Activated T-cell treated with anti-CD3 and anti-CD28 coated beads for 24 hours (primary cell): Measurements from ENCODE around the gene MYCBP2.

Source experiments
- DNase-seq: peaks from one replicate; pipeline ENCODE4 v3.0.0-alpha.2; 2020; ENCODE audit warnings: low read depth

Gene MYCBP2

GRCh38 chr13:77095288-77095687, 231.6 kb downstream of the MYCBP2 start:
- DNase-seq: no peak

DNA sequence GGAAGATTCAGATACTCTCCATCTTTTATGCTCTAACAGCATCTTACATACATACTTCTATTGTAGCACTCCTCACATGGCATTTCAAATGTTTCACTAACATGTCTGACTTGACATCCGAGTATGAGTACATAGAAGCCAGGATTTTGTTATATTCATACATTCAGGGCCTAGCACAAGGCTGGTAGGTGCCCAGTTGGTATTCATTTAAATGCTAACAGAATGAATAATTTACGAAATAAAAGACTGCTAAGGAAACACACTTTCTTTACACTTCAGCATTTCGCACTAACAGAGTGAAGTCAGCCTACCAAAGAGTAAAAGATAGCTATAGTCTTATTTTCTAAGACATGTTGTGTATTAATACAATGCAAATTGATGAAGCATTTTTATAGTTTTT, 232.1 kb downstream of the MYCBP2 start:
- no peak for DNase-seq

- no peak for DNase-seq
Measured at GRCh38 chr13:77093735-77094134, 233.2 kb downstream of the MYCBP2 start.

- DNase-seq: no peak
Measured at GRCh38 chr13:77084755-77085154, 242.1 kb downstream of the MYCBP2 start.

DNA sequence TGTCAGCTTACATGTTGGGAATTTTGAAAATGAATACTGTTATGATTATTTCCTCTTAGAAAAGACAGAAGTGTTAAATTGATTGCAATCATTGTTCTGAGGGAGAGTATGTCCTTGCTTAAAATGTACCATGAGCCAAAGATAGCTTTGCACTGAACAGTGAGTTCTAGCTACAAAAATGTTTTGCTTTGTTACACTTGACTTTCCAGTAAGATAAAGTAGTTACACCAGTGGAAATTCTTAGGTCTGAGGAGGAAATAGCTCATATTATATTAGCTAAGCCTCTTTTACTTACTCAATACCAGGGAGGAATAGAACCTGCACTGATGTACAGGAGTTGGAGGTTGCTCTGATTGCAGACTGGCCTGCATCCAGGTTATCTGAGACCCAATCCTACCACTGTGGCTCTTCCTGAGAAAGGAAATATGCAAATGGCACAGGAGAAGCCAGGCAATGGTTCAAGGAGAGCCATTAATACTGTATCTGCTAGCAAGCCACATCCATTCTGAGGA, 246.9 kb downstream of the MYCBP2 start:
- no peak for DNase-seq

GRCh38 chr13:77067519-77067918, 259.4 kb downstream of the MYCBP2 start:
- no peak for DNase-seq

DNA sequence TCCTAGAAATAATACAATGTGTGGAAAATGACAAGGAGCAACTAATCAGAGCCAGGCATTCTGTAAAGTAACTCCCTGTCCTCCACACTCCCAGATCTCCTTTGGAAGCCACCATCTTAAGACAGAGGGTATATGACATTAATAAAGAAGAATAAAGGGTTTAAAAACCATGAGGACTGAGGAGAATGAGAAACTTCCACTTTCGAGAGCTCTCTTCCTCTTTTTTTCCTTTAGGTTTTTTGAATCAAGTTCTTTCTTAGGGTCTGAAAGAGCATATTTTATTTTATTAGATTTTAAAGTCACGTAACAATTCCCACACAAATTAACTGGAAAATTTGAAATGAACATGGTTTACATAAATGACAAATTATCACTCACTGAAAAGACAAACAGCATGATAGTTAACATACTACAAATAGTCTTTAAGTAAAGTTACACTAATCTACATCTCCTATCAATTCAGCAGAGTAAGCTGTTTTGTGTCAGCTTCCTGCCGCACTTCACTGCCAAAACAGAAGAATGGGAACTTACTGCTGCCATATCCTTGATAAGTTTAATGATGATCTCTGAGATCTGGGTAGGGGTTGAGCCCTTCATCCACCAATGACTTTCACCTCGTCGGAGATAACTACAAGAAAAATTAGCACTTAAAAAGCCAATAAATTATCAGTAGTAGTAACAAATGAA, 261.3 kb downstream of the MYCBP2 start:
- DNase-seq: no peak

GRCh38 chr13:77062097-77062496, 264.8 kb downstream of the MYCBP2 start:
- DNase-seq: no peak

GRCh38 chr13:77061362-77061761, 265.5 kb downstream of the MYCBP2 start:
- no peak for DNase-seq

DNA sequence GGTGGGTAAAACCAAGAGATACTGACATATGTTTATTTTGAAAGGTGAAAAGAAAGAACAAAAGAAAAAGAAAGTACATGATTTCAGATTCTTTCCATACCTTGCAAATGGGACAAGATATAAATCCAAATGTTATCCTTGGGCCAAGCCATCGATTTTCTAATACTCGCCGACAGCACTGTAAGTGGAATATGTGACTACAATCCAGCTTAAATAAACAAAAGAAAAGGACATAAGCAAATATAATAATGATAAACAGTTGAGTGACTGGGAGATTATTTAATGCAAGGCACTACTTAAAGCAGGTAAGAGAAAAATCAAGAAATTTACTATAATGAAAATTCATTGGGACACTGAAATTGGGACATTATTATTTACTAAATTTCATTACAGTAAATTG, 270.0 kb downstream of the MYCBP2 start:
- no peak for DNase-seq

GRCh38 chr13:77056382-77056781, 270.5 kb downstream of the MYCBP2 start:
- DNase-seq: no peak

DNA sequence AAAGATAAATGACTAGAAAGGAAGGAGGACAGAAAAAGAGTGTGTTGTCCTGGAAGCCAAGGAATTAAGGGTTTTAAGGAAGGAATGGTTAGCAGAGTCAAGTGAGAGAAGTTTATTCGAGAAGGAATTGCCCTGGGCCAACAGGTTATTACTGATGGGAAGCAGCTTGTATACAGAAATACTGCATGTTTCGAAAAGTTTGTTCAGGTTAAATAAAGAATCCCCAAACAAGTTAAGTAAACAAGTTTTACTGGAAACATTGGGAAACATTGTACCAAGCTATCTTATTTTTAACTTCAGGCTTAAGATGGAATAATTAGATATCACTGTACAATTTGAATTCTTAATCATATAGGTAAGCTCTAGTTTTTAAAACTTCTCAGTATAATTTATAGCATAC, 271.7 kb downstream of the MYCBP2 start:
- no peak for DNase-seq

DNA sequence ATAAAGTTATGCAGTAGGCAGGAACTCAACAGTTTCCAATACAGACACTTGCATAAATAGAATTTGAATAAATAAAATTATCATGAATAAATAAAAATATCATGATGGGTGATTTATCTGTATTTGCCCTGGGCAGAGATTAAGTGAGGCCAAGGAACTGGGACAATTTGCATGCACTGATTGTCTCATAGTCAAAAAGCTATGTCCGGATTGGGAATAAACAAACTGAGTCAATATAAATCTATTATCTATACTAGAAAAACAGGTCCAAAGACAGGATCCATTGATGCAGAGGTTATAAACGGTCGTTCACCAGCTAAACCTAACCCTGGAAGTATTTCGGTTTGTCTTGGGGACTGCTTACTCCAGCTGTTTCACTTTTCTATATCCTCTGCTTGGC, 273.7 kb downstream of the MYCBP2 start:
- no peak for DNase-seq

DNA sequence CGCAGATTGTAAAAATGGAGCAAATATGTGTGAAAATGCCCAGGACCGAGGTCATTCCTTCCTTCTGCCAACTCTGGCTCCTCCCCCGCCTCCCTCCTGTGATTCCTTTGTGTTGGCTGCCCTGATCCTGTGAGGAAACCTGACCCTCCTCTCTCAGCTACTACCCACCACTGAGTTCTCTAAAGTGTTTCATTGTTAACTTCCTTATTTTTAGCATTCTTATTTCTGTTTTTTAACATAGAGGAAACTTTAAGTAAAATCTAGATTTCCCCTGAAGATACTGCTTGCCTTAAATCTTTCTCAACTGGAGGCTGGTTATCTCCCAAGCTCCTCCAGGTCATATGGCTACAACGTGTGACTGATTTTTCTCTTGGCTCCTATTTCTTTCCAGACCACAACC, 278.2 kb downstream of the MYCBP2 start:
- no peak for DNase-seq

DNA sequence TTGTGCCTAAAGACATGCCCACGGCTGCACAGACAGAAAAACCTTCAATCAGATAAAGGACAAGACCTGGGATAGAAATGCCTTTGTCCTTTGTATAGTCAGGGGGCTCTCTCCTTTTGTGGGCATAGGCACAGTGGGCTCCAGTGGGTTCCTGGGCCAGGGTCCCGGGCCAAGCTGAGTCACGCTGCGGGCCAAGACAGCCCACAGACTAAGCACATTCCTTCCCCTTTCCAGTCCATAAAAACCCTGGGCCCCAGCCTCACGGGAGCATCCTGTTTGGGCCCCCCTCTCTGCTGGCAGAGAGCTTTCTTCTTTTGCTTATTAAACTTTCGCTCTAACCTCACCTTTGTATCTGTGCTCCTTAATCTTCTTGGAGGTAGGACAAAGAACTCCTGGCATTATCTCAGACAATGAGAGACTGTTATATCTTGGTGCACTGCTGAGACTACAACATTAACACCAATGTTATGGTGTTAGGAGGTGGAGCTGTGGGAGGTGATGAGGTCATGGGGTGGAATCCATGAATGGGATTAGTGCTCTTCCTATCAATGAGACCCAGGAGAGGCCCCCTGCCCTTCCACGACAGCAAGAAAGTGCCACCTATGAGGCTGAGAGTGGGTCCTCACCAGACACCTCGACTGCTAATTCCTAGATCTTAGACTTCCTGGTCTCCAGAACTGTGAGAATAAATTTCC, 279.1 kb downstream of the MYCBP2 start:
- no peak for DNase-seq

DNA sequence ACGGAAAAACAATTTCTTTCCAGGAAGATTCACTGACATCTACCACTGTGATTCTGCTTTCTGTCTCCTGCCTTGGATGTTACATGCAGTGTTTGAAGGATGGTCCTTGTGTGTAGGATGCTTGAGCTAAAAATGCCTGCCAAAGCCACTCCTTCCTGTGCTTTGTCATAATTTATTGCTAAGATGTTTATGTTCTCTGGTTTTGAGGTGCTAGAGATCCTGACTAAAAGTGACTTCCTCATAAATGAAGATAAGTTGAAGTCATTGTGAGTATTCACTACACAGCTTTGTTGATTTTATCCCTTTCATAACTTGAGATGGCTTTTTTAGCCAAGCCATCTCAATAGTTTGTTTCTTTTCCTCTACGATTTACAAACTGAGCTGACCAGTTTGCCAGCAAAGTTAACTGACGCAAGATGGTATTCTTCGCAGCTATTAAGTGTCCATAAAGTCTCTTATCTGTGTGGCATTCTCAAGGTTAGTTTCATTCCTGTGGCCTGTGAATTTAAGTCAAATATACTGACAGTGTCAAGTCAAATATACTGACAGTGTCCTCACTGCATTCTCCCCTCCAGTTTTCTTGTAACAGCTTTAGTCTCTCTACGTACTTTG, 284.2 kb downstream of the MYCBP2 start:
- no peak for DNase-seq

- no peak for DNase-seq
Measured at GRCh38 chr13:77040835-77041234, 286.1 kb downstream of the MYCBP2 start.

- no peak for DNase-seq
Measured at GRCh38 chr13:77040076-77040475, 286.8 kb downstream of the MYCBP2 start.

DNA sequence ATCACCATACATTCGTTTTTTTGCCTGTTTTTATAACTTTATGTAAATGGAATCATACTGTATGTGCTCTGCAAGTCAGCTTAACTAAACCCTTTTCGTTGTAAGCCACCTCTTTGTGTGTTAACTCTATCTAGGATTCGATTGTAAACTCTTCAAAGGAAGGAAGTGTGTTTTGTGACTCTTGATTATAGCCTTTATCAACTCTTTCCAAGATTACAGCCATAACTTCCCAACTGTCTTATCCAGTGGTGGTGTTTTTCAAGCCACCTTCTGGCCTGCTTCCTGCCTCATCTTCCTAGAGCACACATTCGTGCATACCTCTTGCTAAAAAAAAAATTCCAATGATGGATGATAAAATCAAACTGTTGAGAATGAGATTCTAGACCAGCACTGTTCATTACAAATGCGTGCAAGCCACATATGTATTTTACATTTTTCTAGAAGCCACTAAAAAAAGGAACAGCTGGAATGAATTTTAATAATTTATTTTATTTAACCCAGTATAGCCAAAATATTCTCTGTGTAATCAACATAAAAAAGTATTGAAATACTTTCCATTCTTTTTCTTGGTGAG, 287.9 kb downstream of the MYCBP2 start:
- no peak for DNase-seq

DNA sequence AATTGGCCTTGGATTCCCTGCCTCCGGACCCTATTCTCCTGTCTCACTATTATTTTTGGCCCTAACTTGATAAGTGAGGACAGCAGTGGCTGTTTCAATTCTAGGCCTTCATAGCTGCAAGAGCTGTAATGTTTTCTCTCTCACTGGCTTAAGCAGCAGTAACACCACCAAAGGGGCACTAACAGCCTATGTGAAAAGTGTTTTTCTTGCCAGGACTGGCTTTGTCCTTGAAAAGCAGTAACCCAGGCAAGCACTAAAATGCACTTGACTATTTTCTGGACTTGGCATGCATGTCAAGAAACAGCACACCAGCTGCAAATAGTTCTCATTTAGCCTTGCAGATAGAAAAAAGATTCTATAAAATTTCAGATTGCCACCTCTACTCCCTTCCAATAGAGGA, 290.6 kb downstream of the MYCBP2 start:
- DNase-seq: no peak

- no peak for DNase-seq
Measured at GRCh38 chr13:77034881-77035280, 292.0 kb downstream of the MYCBP2 start.

- no peak for DNase-seq
Measured at GRCh38 chr13:77033717-77034302, 293.1 kb downstream of the MYCBP2 start.
